A549 (cell line): Measurements from ENCODE around the gene ST3GAL5. TPM values are rescaled to one million over a fixed set of nuclear protein-coding genes. Genes with fewer than 3 reads are reported as not detected.

Experiments used
- ATAC-seq, 2 experiments: fragments of 200-7000 bp in 1 of 2; fragments of >200 bp in 1 of 2; cut with Nextera tagmentation in 1 of 2; cut with Tn5 transposase in 1 of 2; 3 replicates each; pipeline versions ENCODE4 v1.8.0 to v1.9.1; 2018 to 2020; ENCODE audit warnings: mild to moderate bottlenecking in 1 of 2, moderate library complexity in 1 of 2
- CTCF ChIA-PET: fragments of 300-600 bp; sonication (Branson Sonifier 250); formaldehyde crosslinking; extraction: SDS; loops from one replicate; lab custom pipeline; 2021; ENCODE audit warnings: antibody characterized with exemption, inconsistent platforms; lab: Yijun Ruan, JAX
- POLR2A ChIA-PET: fragments of 350-600 bp; formaldehyde crosslinking; extraction: SDS; loops from one replicate; lab custom pipeline; 2021; ENCODE audit warnings: antibody characterized with exemption, inconsistent platforms; lab: Yijun Ruan, JAX
- DNase-seq, 2 experiments: peaks; one replicate each; pipeline versions ENCODE4 v3.0.0 to v3.0.0-alpha.2; 2011 to 2016; ENCODE audit warnings: low read depth in 1 of 2, low spot score in 1 of 2
- FAIRE-seq: peaks from 2 replicates; lab custom pipeline; 2011; peaks lifted over from hg19 to GRCh38; lab: Jason Lieb, UNC
- H3K27ac ChIP-seq, 2 experiments: fragments of >200 bp; sonication (Bioruptor Twin); formaldehyde crosslinking; 3 replicates each; pipeline ENCODE4 v1.5.1; 2016 to 2017
- H3K4me1 ChIP-seq: fragments of >200 bp; sonication (Bioruptor Twin); formaldehyde crosslinking; 3 replicates; pipeline ENCODE4 v1.6.1; 2016
- H3K4me2 ChIP-seq: fragments of >200 bp; sonication (Bioruptor Twin); formaldehyde crosslinking; 3 replicates; pipeline ENCODE4 v1.6.1; 2016
- H3K4me3 ChIP-seq: fragments of >200 bp; sonication (Bioruptor Twin); formaldehyde crosslinking; 3 replicates; pipeline ENCODE4 v1.5.1; 2016
- H3K9me3 ChIP-seq: fragments of >200 bp; sonication (Bioruptor Twin); formaldehyde crosslinking; 3 replicates; pipeline ENCODE4 v1.6.1; 2016
- BHLHE40 ChIP-seq: IDR thresholded peaks from 2 replicates; pipeline ENCODE4 v1.6.1; 2012; ENCODE audit warnings: low read depth, low read length, inconsistent platforms
- CHD4 ChIP-seq: fragments of 200-600 bp; sonication (generic); IDR thresholded peaks from 2 replicates; pipeline ENCODE4 v1.6.1; 2016; ENCODE audit warnings: antibody characterized with exemption, mild to moderate bottlenecking, borderline replicate concordance
- E2F6 ChIP-seq: IDR thresholded peaks from 2 replicates; pipeline ENCODE4 v1.6.1; 2012; ENCODE audit warnings: low read depth, borderline replicate concordance
- FOSL2 ChIP-seq, 2 experiments: fragments of 450-650 bp in 1 of 2; fragments of >200 bp in 1 of 2; sonication (Bioruptor Twin) in 1 of 2; formaldehyde crosslinking; IDR thresholded peaks; 2 replicates each; pipeline versions ENCODE4 v1.5.0 to v1.6.1; 2016 to 2020; ENCODE audit warnings: mild to moderate bottlenecking in 1 of 2, moderate library complexity in 1 of 2
- HES2 ChIP-seq: fragments of >200 bp; sonication (Bioruptor Twin); formaldehyde crosslinking; IDR thresholded peaks from 2 replicates; pipeline ENCODE4 v1.6.1; 2016
- HEYL ChIP-seq: fragments of 250-450 bp; sonication (Bioruptor Pico); IDR thresholded peaks from 2 replicates; pipeline ENCODE4 v1.8.0; 2021; ENCODE audit warnings: mild to moderate bottlenecking, moderate library complexity
- HOXA7 ChIP-seq: fragments of 250-450 bp; sonication (Bioruptor Pico); IDR thresholded peaks from 2 replicates; pipeline ENCODE4 v1.5.0; 2020; ENCODE audit warnings: mild to moderate bottlenecking, moderate library complexity
- HOXB13 ChIP-seq: fragments of 250-450 bp; sonication (Bioruptor Pico); IDR thresholded peaks from 2 replicates; pipeline ENCODE4 v1.5.0; 2020; ENCODE audit warnings: low read depth, mild to moderate bottlenecking, moderate library complexity
- HOXB5 ChIP-seq: fragments of 250-450 bp; sonication (Bioruptor Pico); IDR thresholded peaks from 2 replicates; pipeline ENCODE4 v1.5.0; 2020; ENCODE audit warnings: mild to moderate bottlenecking, moderate library complexity
- JUN ChIP-seq, 2 experiments: fragments of >200 bp; sonication (Bioruptor Twin); formaldehyde crosslinking; IDR thresholded peaks; 2 replicates in 1 of 2; 3 replicates in 1 of 2; pipeline ENCODE4 v1.6.1; 2016 to 2017
- JUNB ChIP-seq: fragments of >200 bp; sonication (Bioruptor Twin); formaldehyde crosslinking; IDR thresholded peaks from 2 replicates; pipeline ENCODE4 v1.6.1; 2016
- MAFK ChIP-seq: fragments of 450-650 bp; IDR thresholded peaks from 2 replicates; pipeline ENCODE4 v1.6.1; 2014; ENCODE audit not compliant: partially characterized antibody
- MAX ChIP-seq: IDR thresholded peaks from 2 replicates; pipeline ENCODE4 v1.6.1; 2012
- MAZ ChIP-seq: fragments of 150-350 bp; IDR thresholded peaks from 2 replicates; pipeline ENCODE4 v1.6.1; 2014; ENCODE audit warnings: antibody characterized with exemption, low read depth, low read length, borderline replicate concordance
- MYC ChIP-seq: IDR thresholded peaks from 2 replicates; pipeline ENCODE4 v1.6.1; 2012; ENCODE audit warnings: mild to moderate bottlenecking, inconsistent platforms, low read length, improper control_type of control experiment, borderline replicate concordance
- SMC3 ChIP-seq: fragments of >200 bp; sonication (Bioruptor Twin); formaldehyde crosslinking; IDR thresholded peaks from 3 replicates; pipeline ENCODE4 v1.6.1; 2018; ENCODE audit warnings: inconsistent platforms
- SREBF2 ChIP-seq: fragments of 450-650 bp; IDR thresholded peaks from 2 replicates; pipeline ENCODE4 v1.6.1; 2014; ENCODE audit warnings: mild to moderate bottlenecking, moderate library complexity
- TFCP2L1 ChIP-seq: fragments of 250-450 bp; sonication (Bioruptor Pico); IDR thresholded peaks from 2 replicates; pipeline ENCODE4 v1.5.0; 2021; ENCODE audit warnings: mild to moderate bottlenecking
- USF2 ChIP-seq: fragments of 450-650 bp; IDR thresholded peaks from 2 replicates; pipeline ENCODE4 v1.6.1; 2014; ENCODE audit warnings: antibody characterized with exemption
- ZFP36 ChIP-seq: fragments of 450-650 bp; IDR thresholded peaks from 2 replicates; pipeline ENCODE4 v1.6.1; 2014; ENCODE audit warnings: borderline replicate concordance; ENCODE audit not compliant: partially characterized antibody
- ZNF302 ChIP-seq: fragments of 250-450 bp; sonication (Bioruptor Pico); IDR thresholded peaks from 2 replicates; pipeline ENCODE4 v1.9.0; 2021; ENCODE audit warnings: inconsistent platforms, mild to moderate bottlenecking, moderate library complexity
- WGBS: methylation state at CpG from one replicate; pipeline ENCODE4 v1.1.6; 2017; ENCODE audit errors: missing lambda C conversion rate; 5-methylcytosine and 5-hydroxymethylcytosine counted together
- polyA plus RNA-seq, 4 experiments: library from polyadenylated mRNA; depleted of rRNA in 3 of 4; stranded (reverse); fragments of >200 nt; fragmentation: RNase III in 1 of 4; extraction: RNeasy Plus Mini Kit Qiagen cat#74134 plus additional on column Dnase treatment in 1 of 4; gene quantifications; 2 replicates in 3 of 4; 3 replicates in 1 of 4; pipeline ENCODE4 v1.2.3, GENCODE V29; 2011 to 2017
- TF ChIP-seq, protein P1 (sequence below): fragments of 200-600 bp; sonication (generic); IDR thresholded peaks from 2 replicates; pipeline ENCODE4 v1.6.1; 2016; ENCODE audit warnings: antibody characterized with exemption, mild to moderate bottlenecking, moderate library complexity
- TF ChIP-seq, protein P2 (sequence below): fragments of 250-450 bp; sonication (Bioruptor Pico); IDR thresholded peaks from 2 replicates; pipeline ENCODE4 v1.5.0; 2020; ENCODE audit warnings: low read depth, mild to moderate bottlenecking, moderate library complexity
- TF ChIP-seq, protein P3 (sequence below): IDR thresholded peaks from 2 replicates; pipeline ENCODE4 v1.6.1; 2012

The ST3GAL5 gene
- polyA plus RNA-seq, 2 of the 4 experiments (the other 2 are of a cell fraction), result 36.9 to 119 TPM

- no peak for FAIRE-seq
- ATAC-seq, result peak; percentile 61 to 80; a peak in 4 of 6 replicates
- Histone ChIP-seq H3K4me3 (no peak overlapping the region), H3K4me2 (no peak overlapping the region), H3K9me3 (no peaks in the 10 kb centered on the region), H3K4me1 (peaks cover 20% of the 10 kb centered on the region)
- TF ChIP-seq MAFK (peak; percentile 90), HOXB13 (no peak), HOXA7 (CRISPR knock-in tag) (no peak), BHLHE40 (no peak), HOXB5 (CRISPR knock-in tag) (no peak)
- TF ChIP-seq, protein P1, sequence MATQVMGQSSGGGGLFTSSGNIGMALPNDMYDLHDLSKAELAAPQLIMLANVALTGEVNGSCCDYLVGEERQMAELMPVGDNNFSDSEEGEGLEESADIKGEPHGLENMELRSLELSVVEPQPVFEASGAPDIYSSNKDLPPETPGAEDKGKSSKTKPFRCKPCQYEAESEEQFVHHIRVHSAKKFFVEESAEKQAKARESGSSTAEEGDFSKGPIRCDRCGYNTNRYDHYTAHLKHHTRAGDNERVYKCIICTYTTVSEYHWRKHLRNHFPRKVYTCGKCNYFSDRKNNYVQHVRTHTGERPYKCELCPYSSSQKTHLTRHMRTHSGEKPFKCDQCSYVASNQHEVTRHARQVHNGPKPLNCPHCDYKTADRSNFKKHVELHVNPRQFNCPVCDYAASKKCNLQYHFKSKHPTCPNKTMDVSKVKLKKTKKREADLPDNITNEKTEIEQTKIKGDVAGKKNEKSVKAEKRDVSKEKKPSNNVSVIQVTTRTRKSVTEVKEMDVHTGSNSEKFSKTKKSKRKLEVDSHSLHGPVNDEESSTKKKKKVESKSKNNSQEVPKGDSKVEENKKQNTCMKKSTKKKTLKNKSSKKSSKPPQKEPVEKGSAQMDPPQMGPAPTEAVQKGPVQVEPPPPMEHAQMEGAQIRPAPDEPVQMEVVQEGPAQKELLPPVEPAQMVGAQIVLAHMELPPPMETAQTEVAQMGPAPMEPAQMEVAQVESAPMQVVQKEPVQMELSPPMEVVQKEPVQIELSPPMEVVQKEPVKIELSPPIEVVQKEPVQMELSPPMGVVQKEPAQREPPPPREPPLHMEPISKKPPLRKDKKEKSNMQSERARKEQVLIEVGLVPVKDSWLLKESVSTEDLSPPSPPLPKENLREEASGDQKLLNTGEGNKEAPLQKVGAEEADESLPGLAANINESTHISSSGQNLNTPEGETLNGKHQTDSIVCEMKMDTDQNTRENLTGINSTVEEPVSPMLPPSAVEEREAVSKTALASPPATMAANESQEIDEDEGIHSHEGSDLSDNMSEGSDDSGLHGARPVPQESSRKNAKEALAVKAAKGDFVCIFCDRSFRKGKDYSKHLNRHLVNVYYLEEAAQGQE, result no peak
- TF ChIP-seq, all 56 proteins: peak for 1
- 88% methylated on average over 4 of the region's 4 CpGs for WGBS
- CTCF ChIA-PET, result interaction anchor here (1.0 to 2.4 kb wide), 7 partner anchors 10 to 205 kb away, joined by 3 to 7 read pairs (median 4); partner anchors contain the start of gene ST3GAL5
- H3K27ac ChIP-seq, result no peak overlapping the region
- no peak for DNase-seq
- POLR2A ChIA-PET, result no interaction called here
These were observed 15.1 kb downstream of the ST3GAL5 start for GRCh38 chr2:85873679-85874078.

GRCh38 chr2:85872536-85873161 is 16.1 kb downstream of the ST3GAL5 start:
- Histone ChIP-seq H3K9me3 (no peaks in the 10 kb centered on the region), H3K4me1 (peaks cover 10% of the 10 kb centered on the region), H3K4me2 (no peak overlapping the region), H3K4me3 (no peak overlapping the region), H3K27ac (no peak overlapping the region)
- TF ChIP-seq TFCP2L1 (CRISPR knock-in tag) (no peak), MAZ (no peak), HOXA7 (CRISPR knock-in tag) (no peak), HES2 (no peak), SMC3 (no peak), E2F6 (no peak), SREBF2 (no peak), ZFP36 (no peak), USF2 (no peak), MYC (no peak), ZNF302 (no peak), HEYL (CRISPR knock-in tag) (no peak), JUNB (no peak), JUN (IDR thresholded peaks at IDR 0.05) (no peak), FOSL2 (IDR thresholded peaks at IDR 0.05) (no peak), FOSL2 (CRISPR knock-in tag; IDR thresholded peaks at IDR 0.05) (no peak), MAFK (no peak), CHD4 (no peak), MAX (no peak)
- TF ChIP-seq, protein P2, sequence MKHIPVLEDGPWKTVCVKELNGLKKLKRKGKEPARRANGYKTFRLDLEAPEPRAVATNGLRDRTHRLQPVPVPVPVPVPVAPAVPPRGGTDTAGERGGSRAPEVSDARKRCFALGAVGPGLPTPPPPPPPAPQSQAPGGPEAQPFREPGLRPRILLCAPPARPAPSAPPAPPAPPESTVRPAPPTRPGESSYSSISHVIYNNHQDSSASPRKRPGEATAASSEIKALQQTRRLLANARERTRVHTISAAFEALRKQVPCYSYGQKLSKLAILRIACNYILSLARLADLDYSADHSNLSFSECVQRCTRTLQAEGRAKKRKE, result no peak
- TF ChIP-seq, protein P3, sequence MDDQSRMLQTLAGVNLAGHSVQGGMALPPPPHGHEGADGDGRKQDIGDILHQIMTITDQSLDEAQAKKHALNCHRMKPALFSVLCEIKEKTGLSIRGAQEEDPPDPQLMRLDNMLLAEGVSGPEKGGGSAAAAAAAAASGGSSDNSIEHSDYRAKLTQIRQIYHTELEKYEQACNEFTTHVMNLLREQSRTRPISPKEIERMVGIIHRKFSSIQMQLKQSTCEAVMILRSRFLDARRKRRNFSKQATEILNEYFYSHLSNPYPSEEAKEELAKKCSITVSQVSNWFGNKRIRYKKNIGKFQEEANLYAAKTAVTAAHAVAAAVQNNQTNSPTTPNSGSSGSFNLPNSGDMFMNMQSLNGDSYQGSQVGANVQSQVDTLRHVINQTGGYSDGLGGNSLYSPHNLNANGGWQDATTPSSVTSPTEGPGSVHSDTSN, result no peak
- DNase-seq (no peak), ATAC-seq (0 out of 6 replicates have a peak, but pooled peaks of 1 of the 2 experiments have one; percentile 30), FAIRE-seq (no peak)
- POLR2A ChIA-PET, result no interaction called here
- CTCF ChIA-PET, result interaction anchor here (0.7 to 2.4 kb wide), 7 partner anchors 9 to 126 kb away, joined by 3 to 7 read pairs (median 4); partner anchors contain the start of gene ST3GAL5
- WGBS, result 93% methylated on average over 16 of the region's 16 CpGs
